H9 (cell line): ENCODE results near the gene SSTR3. TPM values are rescaled to one million over a fixed set of nuclear protein-coding genes. Genes with fewer than 3 reads are reported as not detected.

ENCODE experiments used
- DNase-seq: peaks from one replicate; pipeline ENCODE4 v3.0.0-alpha.2; 2017
- H2AFZ ChIP-seq: one replicate; pipeline ENCODE4 v1.6.1; 2013; ENCODE audit warnings: mild to moderate bottlenecking, low read length, control low read depth, moderate library complexity
- H2AK5ac ChIP-seq: 2 replicates; pipeline ENCODE4 v1.6.1; 2013; ENCODE audit warnings: low read length, control low read depth, mixed read lengths; ENCODE audit not compliant: insufficient read length
- H2BK120ac ChIP-seq: one replicate; pipeline ENCODE4 v1.6.1; 2013; ENCODE audit warnings: low read depth, mild to moderate bottlenecking, low read length, control low read depth, inconsistent platforms; ENCODE audit not compliant: poor library complexity, severe bottlenecking
- H2BK12ac ChIP-seq: 2 replicates; pipeline ENCODE4 v1.6.1; 2013; ENCODE audit warnings: low read length, control low read depth, mixed read lengths, low read depth; ENCODE audit not compliant: insufficient read length
- H2BK15ac ChIP-seq: 2 replicates; pipeline ENCODE4 v1.6.1; 2013; ENCODE audit warnings: low read depth, low read length, control low read depth
- H2BK20ac ChIP-seq: one replicate; pipeline ENCODE4 v1.6.1; 2013; ENCODE audit warnings: low read depth, mild to moderate bottlenecking, low read length, control low read depth, inconsistent platforms; ENCODE audit not compliant: poor library complexity, severe bottlenecking
- H2BK5ac ChIP-seq: 2 replicates; pipeline ENCODE4 v1.6.1; 2013; ENCODE audit warnings: low read length, control low read depth, mixed read lengths; ENCODE audit not compliant: insufficient read length
- H3K14ac ChIP-seq: 2 replicates; pipeline ENCODE4 v1.6.1; 2013; ENCODE audit warnings: low read length, control low read depth; ENCODE audit not compliant: insufficient read depth
- H3K18ac ChIP-seq: 2 replicates; pipeline ENCODE4 v1.6.1; 2013; ENCODE audit warnings: low read depth, mild to moderate bottlenecking, mixed read lengths, low read length, control low read depth; ENCODE audit not compliant: insufficient read length
- H3K23ac ChIP-seq: 2 replicates; pipeline ENCODE4 v1.6.1; 2013; ENCODE audit warnings: low read length, control low read depth, mixed read lengths, low read depth; ENCODE audit not compliant: insufficient read length
- H3K23me2 ChIP-seq: 2 replicates; pipeline ENCODE4 v1.6.1; 2013; ENCODE audit warnings: low read depth, mild to moderate bottlenecking, mixed read lengths, low read length, control low read depth; ENCODE audit not compliant: insufficient read length, poor library complexity, severe bottlenecking
- H3K27ac ChIP-seq: 2 replicates; pipeline ENCODE4 v1.5.1; 2013; ENCODE audit warnings: low read length, control low read depth, mixed read lengths, low read depth; ENCODE audit not compliant: insufficient read length
- H3K27me3 ChIP-seq: 2 replicates; pipeline ENCODE4 v1.6.1; 2013; ENCODE audit warnings: low read length, control low read depth, inconsistent platforms; ENCODE audit not compliant: insufficient read depth
- H3K4ac ChIP-seq: 2 replicates; pipeline ENCODE4 v1.6.1; 2013; ENCODE audit warnings: low read depth, mild to moderate bottlenecking, control low read depth, inconsistent platforms, low read length, moderate library complexity
- H3K4me1 ChIP-seq: 2 replicates; pipeline ENCODE4 v1.6.1; 2013; ENCODE audit warnings: low read length, control low read depth, inconsistent platforms; ENCODE audit not compliant: insufficient read depth
- H3K4me2 ChIP-seq: 2 replicates; pipeline ENCODE4 v1.6.1; 2013; ENCODE audit warnings: low read length, control low read depth, mixed read lengths; ENCODE audit not compliant: insufficient read length, insufficient read depth
- H3K56ac ChIP-seq: 2 replicates; pipeline ENCODE4 v1.6.1; 2013; ENCODE audit warnings: low read depth, mild to moderate bottlenecking, mixed read lengths, low read length, control low read depth; ENCODE audit not compliant: insufficient read length
- H3K79me1 ChIP-seq: 2 replicates; pipeline ENCODE4 v1.6.1; 2013; ENCODE audit warnings: low read depth, mild to moderate bottlenecking, moderate library complexity, low read length, control low read depth, inconsistent platforms; ENCODE audit not compliant: insufficient read depth, poor library complexity, severe bottlenecking
- H3K79me2 ChIP-seq: 2 replicates; pipeline ENCODE4 v1.6.1; 2013; ENCODE audit warnings: low read length, control low read depth, inconsistent platforms; ENCODE audit not compliant: insufficient read depth
- H3K9ac ChIP-seq: 2 replicates; pipeline ENCODE4 v1.6.1; 2013; ENCODE audit warnings: low read length, control low read depth, mixed read lengths; ENCODE audit not compliant: insufficient read length; ENCODE audit errors: extremely low read depth
- H3K9me3 ChIP-seq: one replicate; pipeline ENCODE4 v1.6.1; 2013; ENCODE audit warnings: low read depth, low read length, inconsistent platforms; ENCODE audit not compliant: control insufficient read depth
- H3T11ph ChIP-seq: one replicate; pipeline ENCODE4 v1.6.1; 2013; ENCODE audit warnings: mild to moderate bottlenecking, low read length, control low read depth, inconsistent platforms
- H4K20me1 ChIP-seq: one replicate; pipeline ENCODE4 v1.6.1; 2013; ENCODE audit not compliant: control insufficient read depth, insufficient read length, insufficient read depth
- H4K5ac ChIP-seq: 2 replicates; pipeline ENCODE4 v1.6.1; 2013; ENCODE audit warnings: low read depth, mild to moderate bottlenecking, mixed read lengths, low read length, control low read depth; ENCODE audit not compliant: insufficient read length
- H4K8ac ChIP-seq: replicated peaks from 2 replicates; pipeline ENCODE4 v1.6.1; 2013; ENCODE audit warnings: low read length, control low read depth, mixed read lengths, low read depth; ENCODE audit not compliant: insufficient read length
- H4K91ac ChIP-seq: 2 replicates; pipeline ENCODE4 v1.6.1; 2013; ENCODE audit warnings: low read depth, mild to moderate bottlenecking, moderate library complexity, mixed read lengths, low read length, control low read depth; ENCODE audit not compliant: insufficient read length
- H3K27ac Mint-ChIP-seq, 3 experiments: 2 replicates in 2 of 3; 3 replicates in 1 of 3; pipeline ENCODE4 v1.8.0; 2020 to 2021; ENCODE audit warnings: mixed read lengths in 3 of 3, mild to moderate bottlenecking in 1 of 3, moderate library complexity in 1 of 3
- H3K27me3 Mint-ChIP-seq: 2 replicates; pipeline ENCODE4 v1.8.0; 2021; ENCODE audit warnings: low read depth, mild to moderate bottlenecking, moderate library complexity, mixed read lengths
- H3K36me3 Mint-ChIP-seq, 3 experiments: 2 replicates in 2 of 3; 3 replicates in 1 of 3; pipeline ENCODE4 v1.8.0; 2020 to 2021; ENCODE audit warnings: low read depth in 3 of 3, mixed read lengths in 3 of 3; ENCODE audit not compliant: insufficient read depth in 1 of 3
- H3K4me1 Mint-ChIP-seq, 2 experiments: 2 replicates each; pipeline ENCODE4 v1.8.0; 2020; ENCODE audit warnings: mixed read lengths in 2 of 2
- H3K4me3 Mint-ChIP-seq, 2 experiments: 2 replicates in 1 of 2; 3 replicates in 1 of 2; pipeline ENCODE4 v1.8.0; 2020 to 2021; ENCODE audit warnings: mild to moderate bottlenecking in 2 of 2, mixed read lengths in 2 of 2, moderate library complexity in 1 of 2
- H3K9me3 Mint-ChIP-seq, 2 experiments: 2 replicates in 1 of 2; 3 replicates in 1 of 2; pipeline ENCODE4 v1.8.0; 2020; ENCODE audit warnings: mild to moderate bottlenecking in 2 of 2, mixed read lengths in 2 of 2, moderate library complexity in 1 of 2
- CTCF ChIP-seq: fragments of 200-600 bp; sonication (generic); conservative IDR thresholded peaks from 3 replicates; pipeline ENCODE4 v1.8.0; 2021; ENCODE audit warnings: antibody characterized with exemption, mild to moderate bottlenecking
- WGBS: extraction: QIAGEN DNeasy Blood & Tissue Kit; methylation state at CpG from one replicate; pipeline ENCODE4 v1.1.7; 2013; ENCODE audit warnings: missing lambda C conversion rate, low lambda C conversion rate, mixed read lengths; ENCODE audit not compliant: insufficient read length; ENCODE audit errors: extremely low coverage; 5-methylcytosine and 5-hydroxymethylcytosine counted together
- total RNA-seq: library from RNA; stranded (reverse); gene quantifications from 2 replicates; pipeline ENCODE4 v1.2.1, GENCODE V29; 2021

SSTR3 gene
- total RNA-seq, 1 experiment from 2014 or later, result 0.68 TPM

GRCh38 chr22:37165940-37166674 is 46.2 kb downstream of the SSTR3 start:
- Histone ChIP-seq H4K91ac (no peak overlapping the region), H2BK15ac (no peak overlapping the region), H3K79me1 (no peaks in the 10 kb centered on the region), H3K23me2 (no peaks in the 10 kb centered on the region), H4K20me1 (no peaks in the 10 kb centered on the region), H4K8ac (no peak overlapping the region), H3K23ac (no peak overlapping the region), H2BK12ac (no peak overlapping the region), H2BK5ac (no peak overlapping the region), H3T11ph (no peak overlapping the region), H2AFZ (no peak overlapping the region), H3K14ac (no peak overlapping the region), H2AK5ac (no peak overlapping the region), H3K9me3 (no peaks in the 10 kb centered on the region), H2BK20ac (no peak overlapping the region), H3K4ac (no peak overlapping the region), H4K5ac (no peak overlapping the region), H3K79me2 (no peaks in the 10 kb centered on the region), H2BK120ac (no peak overlapping the region), H3K27ac (no peak overlapping the region), H3K27me3 (no peaks in the 10 kb centered on the region), H3K56ac (no peak overlapping the region), H3K18ac (no peak overlapping the region), H3K4me1 (no peaks in the 10 kb centered on the region), H3K9ac (no peak overlapping the region), H3K4me2 (no peak overlapping the region)
- DNase-seq, result no peak
- peaks cover 0 to 3% (median under 1%) of the 10 kb centered on the region in 3 experiments; a peak in 3 of 7 replicates for H3K36me3 Mint-ChIP-seq
- H3K27me3 Mint-ChIP-seq, result peaks cover 26% of the 10 kb centered on the region
- H3K4me1 Mint-ChIP-seq, result peaks cover 16 to 27% of the 10 kb centered on the region in 2 experiments
- peaks cover 0 to 3% of the 10 kb centered on the region in 2 experiments; a peak in 2 of 5 replicates for H3K9me3 Mint-ChIP-seq
- TF ChIP-seq CTCF, result no peak
- no peak overlapping the region for H3K4me3 Mint-ChIP-seq
- no peak overlapping the region; a peak in 1 of 7 replicates for H3K27ac Mint-ChIP-seq
- WGBS, result no CpG with 5 or more reads among the region's 25 CpGs
